22Rv1 (cell line): ENCODE data around the gene ARHGEF19.
"Not testable (repeated sequence)": the region's sequence is repeated elsewhere in the genome, so short reads cannot be mapped to it uniquely, and the experiment has no call there.

Source experiments
- ZFX ChIP-seq: fragments of 450-650 bp; IDR thresholded peaks from 2 replicates; pipeline ENCODE4 v1.6.1; 2017; ENCODE audit warnings: antibody characterized with exemption, borderline replicate concordance
- TF ChIP-seq, protein P1 (sequence below): fragments of 450-650 bp; IDR thresholded peaks from 2 replicates; pipeline ENCODE4 v1.5.1; 2017; ENCODE audit warnings: mild to moderate bottlenecking

DNA sequence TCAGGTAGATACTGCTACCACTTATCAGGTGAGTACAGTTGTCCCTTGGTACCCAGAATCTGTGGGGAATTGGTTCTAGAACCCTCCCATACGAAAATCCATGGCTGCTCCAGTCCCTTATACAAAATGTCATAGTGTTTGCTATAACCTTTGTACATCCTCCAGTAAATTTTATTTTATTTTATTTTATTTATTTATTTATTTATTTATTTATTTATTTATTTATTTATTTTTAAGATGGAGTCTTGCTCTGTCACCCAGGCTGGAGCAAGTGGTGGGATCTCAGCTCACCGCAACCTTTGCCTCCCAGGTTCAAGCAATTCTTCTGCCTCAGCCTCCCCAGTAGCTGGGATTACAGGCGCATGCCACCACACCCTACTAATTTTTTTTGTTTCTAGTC, 1.1 kb upstream of the ARHGEF19 start:
- TF ChIP-seq, protein P1, sequence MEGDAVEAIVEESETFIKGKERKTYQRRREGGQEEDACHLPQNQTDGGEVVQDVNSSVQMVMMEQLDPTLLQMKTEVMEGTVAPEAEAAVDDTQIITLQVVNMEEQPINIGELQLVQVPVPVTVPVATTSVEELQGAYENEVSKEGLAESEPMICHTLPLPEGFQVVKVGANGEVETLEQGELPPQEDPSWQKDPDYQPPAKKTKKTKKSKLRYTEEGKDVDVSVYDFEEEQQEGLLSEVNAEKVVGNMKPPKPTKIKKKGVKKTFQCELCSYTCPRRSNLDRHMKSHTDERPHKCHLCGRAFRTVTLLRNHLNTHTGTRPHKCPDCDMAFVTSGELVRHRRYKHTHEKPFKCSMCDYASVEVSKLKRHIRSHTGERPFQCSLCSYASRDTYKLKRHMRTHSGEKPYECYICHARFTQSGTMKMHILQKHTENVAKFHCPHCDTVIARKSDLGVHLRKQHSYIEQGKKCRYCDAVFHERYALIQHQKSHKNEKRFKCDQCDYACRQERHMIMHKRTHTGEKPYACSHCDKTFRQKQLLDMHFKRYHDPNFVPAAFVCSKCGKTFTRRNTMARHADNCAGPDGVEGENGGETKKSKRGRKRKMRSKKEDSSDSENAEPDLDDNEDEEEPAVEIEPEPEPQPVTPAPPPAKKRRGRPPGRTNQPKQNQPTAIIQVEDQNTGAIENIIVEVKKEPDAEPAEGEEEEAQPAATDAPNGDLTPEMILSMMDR, result not testable (repeated sequence)
- TF ChIP-seq ZFX, result not testable (repeated sequence)
